ENCODE results near the gene KCNH4.

DNA sequence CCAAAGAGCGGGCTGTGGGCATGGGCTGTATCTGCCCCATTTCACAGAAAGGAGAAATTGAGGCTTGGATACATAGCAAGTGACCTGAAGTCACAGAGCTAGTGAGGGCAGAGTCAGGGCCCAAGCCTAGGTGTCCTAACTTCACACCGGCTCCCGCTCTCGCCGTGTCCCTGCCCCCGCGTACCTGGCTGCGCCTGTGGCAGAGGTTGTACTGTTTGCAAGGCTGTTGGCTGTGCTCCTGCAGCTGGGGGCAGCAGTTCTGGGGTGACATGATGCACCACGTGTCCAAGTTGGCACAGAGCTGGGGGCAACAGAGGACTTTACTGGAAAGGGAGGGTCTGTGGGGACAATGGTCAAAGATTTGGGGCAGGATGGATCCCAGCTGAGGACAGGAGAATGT lies 71.9 kb downstream of the KCNH4 start:
- TF ChIP-seq, protein P1, sequence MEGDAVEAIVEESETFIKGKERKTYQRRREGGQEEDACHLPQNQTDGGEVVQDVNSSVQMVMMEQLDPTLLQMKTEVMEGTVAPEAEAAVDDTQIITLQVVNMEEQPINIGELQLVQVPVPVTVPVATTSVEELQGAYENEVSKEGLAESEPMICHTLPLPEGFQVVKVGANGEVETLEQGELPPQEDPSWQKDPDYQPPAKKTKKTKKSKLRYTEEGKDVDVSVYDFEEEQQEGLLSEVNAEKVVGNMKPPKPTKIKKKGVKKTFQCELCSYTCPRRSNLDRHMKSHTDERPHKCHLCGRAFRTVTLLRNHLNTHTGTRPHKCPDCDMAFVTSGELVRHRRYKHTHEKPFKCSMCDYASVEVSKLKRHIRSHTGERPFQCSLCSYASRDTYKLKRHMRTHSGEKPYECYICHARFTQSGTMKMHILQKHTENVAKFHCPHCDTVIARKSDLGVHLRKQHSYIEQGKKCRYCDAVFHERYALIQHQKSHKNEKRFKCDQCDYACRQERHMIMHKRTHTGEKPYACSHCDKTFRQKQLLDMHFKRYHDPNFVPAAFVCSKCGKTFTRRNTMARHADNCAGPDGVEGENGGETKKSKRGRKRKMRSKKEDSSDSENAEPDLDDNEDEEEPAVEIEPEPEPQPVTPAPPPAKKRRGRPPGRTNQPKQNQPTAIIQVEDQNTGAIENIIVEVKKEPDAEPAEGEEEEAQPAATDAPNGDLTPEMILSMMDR (optimal IDR thresholded peaks at IDR 0.05 in 1 of 3, IDR thresholded peaks at IDR 0.05 in 1 of 3, conservative IDR thresholded peaks at IDR 0.05 in 1 of 3; ENCODE audit: extremely low read depth in 1 of 3, insufficient read depth in 2 of 3, low read length in 3 of 3) = no peak
- no peak for TF ChIP-seq EZH2 (IDR thresholded peaks at IDR 0.05; ENCODE audit: low read length)
